GM18868 (cell line): ENCODE results near the gene GLRA1.
"Not testable (repeated sequence)": the region's sequence is repeated elsewhere in the genome, so short reads cannot be mapped to it uniquely, and the experiment has no call there.

ENCODE experiments used
- ATAC-seq: cut with Tn5 transposase; IDR thresholded peaks from one replicate; pipeline ENCODE4 v1.9.1; 2021; ENCODE audit warnings: mild to moderate bottlenecking, moderate library complexity; ENCODE audit not compliant: unreplicated experiment

Gene GLRA1

DNA sequence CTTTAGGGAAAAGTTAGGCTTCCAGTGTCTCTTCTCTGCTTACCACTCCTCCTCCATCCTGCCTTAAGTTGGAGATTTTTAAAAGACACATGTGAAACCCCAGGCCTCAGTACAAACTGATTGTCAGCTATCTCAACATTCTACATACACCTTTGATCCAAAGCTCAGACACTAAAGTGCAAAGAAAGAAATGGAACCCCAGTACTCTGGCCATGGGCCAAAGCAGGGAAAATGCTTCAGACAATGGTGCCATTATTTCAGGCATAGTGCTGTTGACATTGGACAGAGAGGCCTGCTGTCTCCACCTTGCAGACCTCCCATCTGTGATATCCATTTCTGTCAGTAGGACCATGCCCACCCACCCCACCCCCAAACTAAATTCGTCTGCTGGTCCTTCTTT, 103.7 kb downstream of the GLRA1 start:
- ATAC-seq = no peak

- no peak for ATAC-seq
Measured at GRCh38 chr5:151820271-151820670, 104.4 kb downstream of the GLRA1 start.

GRCh38 chr5:151819830-151820229, 104.8 kb downstream of the GLRA1 start:
- ATAC-seq = no peak

DNA sequence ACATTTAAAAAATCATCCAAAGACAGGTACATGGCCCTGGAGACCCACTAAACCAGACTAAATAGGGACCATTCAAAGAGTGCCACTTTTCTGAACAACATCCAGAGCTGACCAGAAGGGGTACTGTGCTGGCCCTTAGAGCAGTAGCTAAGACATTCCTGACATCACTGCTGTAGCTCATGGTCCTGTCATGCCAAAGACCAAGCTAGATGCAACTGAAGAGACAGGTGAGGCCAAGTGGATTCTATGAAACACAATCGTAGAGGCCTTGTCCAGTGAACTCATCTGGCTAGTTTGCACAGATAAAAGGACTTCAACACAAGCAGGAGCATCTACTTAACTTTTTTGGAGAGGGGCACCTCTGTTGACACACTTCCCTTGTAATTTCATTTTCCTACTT, 109.6 kb downstream of the GLRA1 start:
- ATAC-seq = no peak

- ATAC-seq = no peak
Measured at GRCh38 chr5:151812757-151813309, 111.8 kb downstream of the GLRA1 start.

- no peak for ATAC-seq
Measured at GRCh38 chr5:151811593-151812321, 112.9 kb downstream of the GLRA1 start.

DNA sequence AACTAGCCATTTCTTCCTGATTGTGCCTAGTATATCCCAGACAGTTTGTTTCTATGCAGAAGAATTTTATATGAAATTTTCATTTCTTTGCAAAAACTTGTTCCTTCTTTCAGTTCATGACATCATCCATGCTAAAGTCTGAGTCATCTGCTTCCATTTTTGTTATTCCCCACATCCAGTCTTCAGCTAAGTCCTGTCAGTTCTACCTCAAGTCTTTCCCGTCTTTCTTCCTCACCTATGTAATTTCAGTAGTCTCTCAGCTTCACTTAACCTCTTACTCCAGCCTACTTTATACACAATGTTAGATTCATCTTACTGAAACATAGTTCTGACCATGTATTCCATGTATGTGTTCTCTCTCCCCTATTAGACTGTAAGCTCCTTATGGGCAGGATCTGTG, 113.8 kb downstream of the GLRA1 start:
- ATAC-seq = no peak

DNA sequence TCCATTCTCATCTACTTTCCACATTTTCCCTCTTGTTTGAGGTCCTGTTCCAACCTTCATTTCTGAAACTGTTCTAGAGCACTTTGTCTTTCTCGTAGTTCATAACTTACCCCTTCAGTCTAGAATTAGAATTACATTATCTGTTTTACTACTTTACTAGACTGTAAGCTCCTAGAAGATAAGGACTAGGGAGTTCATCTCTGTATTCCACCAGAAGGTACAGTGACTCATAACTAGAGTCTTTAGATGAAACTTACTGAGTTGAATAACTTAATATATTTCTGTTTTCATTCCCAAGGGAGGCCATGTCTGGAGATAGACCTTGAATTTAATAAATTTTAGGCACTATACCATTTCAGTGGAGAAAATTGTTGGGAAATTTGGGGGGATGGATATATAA, 114.2 kb downstream of the GLRA1 start:
- ATAC-seq = peak; percentile 43

DNA sequence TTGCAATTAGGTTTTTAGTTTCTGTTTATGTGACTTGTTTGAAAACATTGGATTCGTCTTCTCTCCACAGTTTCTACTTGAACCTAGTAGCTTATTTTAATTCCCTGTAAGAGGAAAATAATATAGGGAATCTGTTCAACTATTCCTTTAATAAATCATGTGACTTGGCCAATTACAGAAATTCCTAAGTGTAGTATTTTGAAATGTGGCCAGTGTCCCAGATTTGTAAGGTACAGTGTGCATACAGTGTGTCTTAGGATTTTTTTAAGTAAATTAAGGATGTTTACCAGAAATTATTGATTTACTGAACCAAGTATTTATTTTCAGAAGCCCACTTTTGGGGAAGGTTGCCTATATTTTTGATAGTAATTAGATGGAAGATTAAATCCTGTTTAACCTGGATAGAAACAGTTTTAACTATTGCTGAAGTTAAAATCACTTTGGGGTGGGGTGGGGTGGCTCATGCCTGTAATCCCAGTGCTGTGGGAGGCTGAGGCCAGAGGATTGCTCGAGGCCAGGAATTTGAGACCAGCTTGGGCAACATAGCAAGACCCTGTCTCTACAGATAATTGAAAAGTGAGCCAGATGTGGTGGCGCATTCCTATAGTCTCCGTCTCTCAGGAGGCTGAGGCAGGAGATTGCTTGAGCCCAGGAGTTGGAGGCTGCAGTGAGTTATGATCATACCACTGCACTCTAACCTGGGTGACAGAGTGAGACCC, 116.0 kb downstream of the GLRA1 start:
- ATAC-seq = no peak

DNA sequence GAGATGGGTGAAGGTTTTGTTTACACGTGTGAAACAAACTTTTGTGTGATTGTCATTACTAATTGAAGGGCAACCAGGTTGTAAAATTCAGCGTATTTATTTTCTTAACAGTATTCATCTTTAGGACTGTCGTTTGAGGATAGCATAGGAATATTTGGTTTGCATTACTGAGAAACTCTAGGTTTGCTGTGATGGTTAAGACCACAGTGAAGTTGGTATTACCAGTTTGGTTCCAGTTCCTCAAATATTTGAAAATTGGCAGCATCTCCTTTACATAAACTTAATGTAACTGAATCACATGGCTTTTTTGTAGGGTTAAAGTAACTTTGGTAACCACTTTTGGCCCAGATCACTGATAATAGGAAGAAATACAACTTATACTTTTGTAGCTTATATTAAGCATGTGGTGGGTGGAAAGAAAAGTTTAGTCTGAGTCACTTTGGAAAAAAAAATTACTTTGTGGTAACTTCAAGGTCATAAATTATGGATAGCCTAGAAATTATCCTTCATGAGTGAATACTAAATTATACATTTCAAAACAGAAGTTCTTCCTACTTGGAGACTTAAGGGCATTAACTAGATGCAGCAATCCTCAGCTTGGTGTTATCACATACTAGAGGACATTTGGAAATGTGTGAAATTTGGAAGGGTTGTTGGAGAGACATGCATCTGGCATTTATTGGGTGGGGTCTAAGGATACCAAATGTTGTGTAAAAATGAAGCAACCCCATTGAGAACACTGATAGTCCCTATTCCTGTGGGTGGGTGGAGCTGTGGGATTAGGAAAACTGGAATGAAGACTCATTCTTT, 119.0 kb downstream of the GLRA1 start:
- no peak for ATAC-seq

- ATAC-seq = no peak
Measured at GRCh38 chr5:151800532-151800931, 124.1 kb downstream of the GLRA1 start.

GRCh38 chr5:151799407-151799806, 125.2 kb downstream of the GLRA1 start:
- ATAC-seq = no peak

DNA sequence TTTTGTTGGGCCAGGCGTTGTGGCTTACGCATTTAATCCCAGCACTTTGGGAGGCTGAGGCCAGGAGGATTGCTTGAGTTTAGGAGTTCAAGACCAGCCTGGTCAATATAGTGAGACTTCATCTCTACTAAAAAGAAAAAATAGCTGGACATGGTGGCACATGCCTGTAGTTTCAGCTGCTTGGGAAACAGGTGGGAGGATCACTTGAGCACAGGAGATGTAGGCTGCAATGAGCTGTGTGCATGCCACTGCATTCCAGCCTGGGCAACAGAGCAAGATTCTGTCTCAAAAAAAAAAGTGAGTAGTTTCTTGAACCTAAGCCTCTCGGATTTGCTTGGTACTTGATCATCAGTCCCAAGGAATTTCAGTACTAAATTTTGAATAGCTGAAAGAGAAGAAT, 126.0 kb downstream of the GLRA1 start:
- no peak for ATAC-seq

- ATAC-seq = no peak
Measured at GRCh38 chr5:151795426-151795825, 129.2 kb downstream of the GLRA1 start.

GRCh38 chr5:151793358-151793757, 131.3 kb downstream of the GLRA1 start:
- no peak for ATAC-seq

- ATAC-seq = no peak
Measured at GRCh38 chr5:151787817-151788216, 136.8 kb downstream of the GLRA1 start.

GRCh38 chr5:151786468-151786867, 138.2 kb downstream of the GLRA1 start:
- ATAC-seq = no peak

DNA sequence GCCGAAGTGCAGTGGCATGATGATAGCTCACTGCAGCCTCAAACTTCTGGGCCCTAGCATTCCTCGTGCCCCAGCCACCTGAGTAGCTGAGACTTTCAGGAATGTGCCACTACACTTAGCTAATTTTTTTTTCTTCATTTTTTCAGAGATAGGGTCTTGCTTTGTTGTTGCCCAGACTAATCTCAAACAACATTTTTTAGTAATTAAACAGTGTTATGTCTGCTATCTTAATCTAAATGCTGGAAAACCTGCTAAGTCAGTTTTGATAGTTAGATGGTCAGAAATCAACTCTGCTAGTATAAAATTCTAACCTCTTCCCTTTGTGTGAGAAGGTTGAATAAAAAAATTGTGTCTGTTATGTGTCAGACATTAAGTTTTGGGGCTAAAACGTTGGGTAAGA, 140.5 kb downstream of the GLRA1 start:
- ATAC-seq = no peak

DNA sequence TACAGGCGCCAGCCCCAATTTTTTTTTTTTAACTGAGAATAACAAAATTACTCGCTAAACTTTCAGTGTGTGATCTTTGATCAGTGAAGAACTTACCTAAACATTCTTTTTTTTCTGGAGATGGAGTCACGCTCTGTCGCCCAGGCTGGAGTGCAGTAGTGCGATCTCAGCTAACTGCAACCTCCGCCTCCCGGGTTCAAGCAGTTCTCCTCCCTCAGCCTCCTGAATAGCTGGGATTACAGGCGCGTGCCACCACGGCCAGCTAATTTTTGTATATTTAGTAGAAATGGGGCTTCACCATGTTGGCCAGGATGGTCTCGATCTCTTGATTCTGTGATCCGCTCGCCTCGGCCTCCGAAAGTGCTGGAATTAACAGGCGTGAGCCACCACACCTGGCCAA, 141.0 kb downstream of the GLRA1 start:
- ATAC-seq = not testable (repeated sequence)

DNA sequence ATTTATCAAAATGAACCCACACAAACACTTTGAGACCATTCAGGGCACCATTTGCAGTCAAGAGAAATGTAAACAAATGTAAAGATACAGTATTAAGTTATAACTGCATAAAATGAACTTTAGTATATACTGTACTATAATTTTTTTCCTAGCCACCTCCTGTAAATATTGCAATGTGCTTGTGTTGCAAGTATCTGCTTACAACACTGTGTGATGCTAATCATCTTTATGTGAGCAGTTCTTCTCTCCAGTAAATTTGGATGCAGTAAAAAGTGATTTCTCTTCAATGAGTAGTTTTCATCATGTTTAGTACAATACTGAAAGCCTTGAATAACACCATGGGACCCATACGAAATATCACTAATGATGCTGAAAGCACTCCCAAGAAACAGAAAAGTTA, 143.4 kb downstream of the GLRA1 start:
- ATAC-seq = no peak

GRCh38 chr5:151780348-151780747, 144.3 kb downstream of the GLRA1 start:
- ATAC-seq = no peak
